Stimulated activated CD4-positive, alpha-beta T cell treated with anti-CD3 and anti-CD28 coated beads, Interleukin-2, amount 100 ng/mL, for 48 hours (primary cell): Measurements from ENCODE around the gene DHCR24.
"Not testable (repeated sequence)": the region's sequence is repeated elsewhere in the genome, so short reads cannot be mapped to it uniquely, and the experiment has no call there.

Experiments used
- DNase-seq, 2 donors: peaks; one replicate each; pipeline ENCODE4 v3.0.0-alpha.2; 2020

Gene DHCR24

DNA sequence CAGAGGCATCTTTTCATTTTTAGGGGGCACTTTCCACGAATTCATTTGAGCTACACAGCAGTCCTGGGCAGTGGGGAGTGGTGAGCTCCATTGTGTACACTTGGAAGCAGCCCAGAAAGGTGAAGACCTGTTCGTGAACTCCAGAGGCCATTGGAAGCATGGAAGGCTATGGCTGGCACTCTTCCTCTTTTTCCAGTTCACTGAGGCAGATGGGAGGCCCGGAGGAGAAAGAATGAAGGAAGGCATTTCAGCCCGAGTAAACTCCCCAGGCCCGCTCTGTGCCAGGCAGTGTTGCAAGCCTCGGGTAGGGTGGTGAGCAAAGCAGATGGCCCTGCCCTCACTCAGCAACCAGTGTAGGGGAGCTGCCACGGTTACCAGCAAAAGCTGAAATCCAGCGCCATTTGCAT is 673 bp upstream of the DHCR24 start:
- DNase-seq: no peak

DNA sequence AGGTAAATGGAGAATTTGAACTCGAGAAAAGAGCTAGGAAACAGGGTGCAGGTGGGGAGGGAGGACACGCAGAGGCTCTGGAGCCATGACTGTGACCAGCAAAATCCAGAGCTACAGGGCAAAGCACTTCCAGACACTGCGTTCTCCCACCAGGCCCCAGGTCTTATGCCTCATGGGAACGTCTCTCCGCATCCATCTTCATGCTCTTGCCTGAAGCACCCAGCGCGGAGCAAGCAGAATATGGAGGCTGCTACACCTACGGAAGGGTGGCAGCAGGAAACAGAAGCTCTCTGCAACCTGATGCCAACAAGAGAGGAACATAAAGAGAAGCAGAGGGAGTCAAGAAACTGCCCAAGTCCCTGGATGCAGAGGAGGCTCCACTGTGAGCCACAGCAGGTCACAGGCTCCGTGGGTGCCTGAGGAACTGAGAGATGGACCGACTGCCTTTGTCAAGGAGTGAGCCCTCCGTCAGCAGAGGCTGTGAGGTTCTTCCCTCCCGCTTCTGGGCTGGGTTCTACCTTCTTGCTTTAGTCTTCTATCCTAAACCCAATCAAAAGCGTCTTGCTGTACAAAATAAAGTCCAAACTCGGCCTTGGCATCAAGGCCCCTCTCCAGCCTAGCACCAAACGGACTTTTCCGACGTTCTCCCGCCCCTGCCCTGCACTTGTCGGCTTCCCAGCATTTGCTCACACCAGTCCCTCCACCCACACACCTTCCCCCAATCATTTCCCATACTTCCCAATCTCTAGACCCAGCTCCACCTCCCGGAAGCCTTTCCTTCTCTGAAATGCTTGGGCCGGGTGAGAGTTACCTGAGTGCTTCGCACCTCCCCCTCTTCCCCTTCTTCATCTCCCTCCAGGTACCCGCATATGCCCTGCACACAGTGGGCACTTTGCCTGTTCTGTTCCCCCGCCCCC is 930 bp downstream of the DHCR24 start:
- DNase-seq: no peak

DNA sequence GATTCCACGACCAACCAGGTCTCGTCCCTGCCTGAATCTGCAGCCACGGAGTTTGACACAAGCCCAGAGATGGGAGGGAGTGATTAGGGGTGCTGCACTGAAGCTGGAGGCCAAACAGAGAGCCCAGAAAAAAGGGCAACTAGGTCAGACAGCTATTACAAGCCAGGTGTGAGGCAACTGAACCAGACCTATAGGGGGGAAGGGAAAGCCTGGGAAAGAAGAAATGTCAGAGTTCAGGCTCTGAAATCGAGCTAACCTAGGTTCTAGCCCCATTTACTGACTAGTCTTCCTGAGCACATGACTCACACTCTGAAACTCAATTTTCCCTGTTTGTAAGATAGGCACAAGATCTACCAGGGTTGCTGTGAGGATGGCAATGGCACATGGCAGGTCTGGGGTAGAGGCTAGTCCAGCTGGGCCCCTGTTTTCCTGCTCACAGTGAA is 1.7 kb downstream of the DHCR24 start:
- DNase-seq: no peak

DNA sequence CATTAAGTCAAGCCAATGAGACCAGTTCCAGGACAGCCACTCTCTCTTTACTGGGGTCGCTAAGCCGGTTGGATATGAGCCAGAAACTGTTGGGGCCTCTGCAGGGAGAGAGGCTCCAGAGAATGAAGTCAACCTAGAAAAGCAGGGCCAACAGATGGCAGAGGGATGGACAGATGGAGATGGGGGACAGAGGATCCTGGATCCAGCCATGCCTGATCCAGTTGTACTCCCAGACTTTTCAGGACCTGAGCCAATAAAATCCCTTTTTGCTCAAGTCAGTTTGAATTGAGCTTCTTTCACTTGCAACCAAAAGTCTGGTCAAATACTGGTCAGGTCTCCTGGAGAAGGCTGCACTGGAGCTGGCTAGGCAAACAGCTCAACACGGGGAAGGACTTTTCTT is 2.2 kb downstream of the DHCR24 start:
- DNase-seq: no peak

DNA sequence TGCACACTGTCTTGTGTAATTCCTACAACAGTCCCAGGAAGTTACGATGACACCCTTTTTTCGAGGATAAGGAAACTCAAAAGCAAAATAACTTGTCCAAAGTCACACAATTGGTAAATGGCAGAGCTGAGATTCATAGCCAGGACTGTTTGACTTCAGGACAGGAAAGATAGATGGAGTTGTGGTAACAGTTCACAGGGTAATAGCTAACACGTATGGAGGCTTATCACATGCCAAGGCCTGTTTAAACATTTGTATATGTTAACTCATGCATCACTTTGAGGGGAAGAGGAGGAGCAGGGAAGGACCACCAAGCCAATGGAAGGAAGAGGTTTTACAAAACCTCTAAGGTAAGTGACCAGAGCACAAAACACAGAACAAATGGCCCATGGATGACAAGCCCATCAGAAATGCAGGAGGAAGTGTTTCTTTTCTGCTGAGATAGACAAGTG is 2.8 kb downstream of the DHCR24 start:
- no peak for DNase-seq

DNA sequence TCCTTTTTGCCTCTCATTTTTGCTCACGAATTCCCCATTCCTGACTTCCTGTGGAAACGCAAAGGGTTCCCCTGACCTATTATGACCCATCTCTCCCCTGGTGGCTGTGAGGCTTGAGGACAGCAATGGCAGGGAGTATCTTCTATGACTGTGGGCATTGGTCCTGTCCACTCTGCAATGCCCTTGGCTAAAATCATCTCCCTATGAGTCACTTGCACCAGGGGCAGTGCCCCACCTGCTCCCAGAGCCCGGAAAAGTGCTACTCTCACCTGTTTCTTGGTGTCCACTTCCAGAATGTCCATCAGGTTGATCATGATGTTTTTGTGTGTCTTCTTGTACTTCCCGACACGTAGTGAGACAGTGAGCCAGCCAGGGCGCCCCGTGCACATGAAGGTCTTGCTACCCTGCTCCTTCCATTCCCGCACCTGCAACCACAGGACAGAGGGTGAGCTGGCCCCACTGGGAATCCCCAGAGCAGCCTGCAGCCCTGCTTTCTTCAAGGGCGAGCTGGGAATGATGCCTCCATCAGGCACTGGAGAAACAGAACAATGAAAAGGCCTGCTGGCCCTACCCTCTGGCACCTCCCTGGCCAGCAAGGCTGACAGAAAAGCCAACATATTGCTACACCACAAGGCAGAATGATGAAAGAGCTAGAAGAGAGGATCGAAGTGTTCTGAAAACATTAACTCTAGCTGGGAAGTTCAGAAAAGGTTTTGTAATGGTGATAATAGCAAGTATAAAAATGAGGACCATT is 3.5 kb downstream of the DHCR24 start:
- no peak for DNase-seq

DNA sequence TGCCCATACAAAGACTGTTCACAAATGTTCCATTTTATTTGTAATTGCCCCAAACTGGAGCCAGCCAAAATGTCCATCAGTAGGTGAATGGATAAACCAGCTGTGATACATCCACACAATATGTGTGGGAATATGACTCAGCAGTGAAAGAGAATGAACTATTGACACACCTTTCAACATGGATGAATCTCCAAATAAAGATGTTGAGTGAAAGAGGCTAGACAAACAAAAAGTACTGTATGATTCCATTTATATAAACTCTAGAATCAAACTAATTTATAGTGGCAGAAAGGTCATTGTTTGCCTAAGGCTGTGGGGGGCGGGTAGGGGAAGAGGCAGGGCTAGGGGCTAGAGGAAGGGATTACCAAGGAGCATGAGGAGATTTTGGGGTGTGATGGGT is 4.5 kb downstream of the DHCR24 start:
- no peak for DNase-seq

DNA sequence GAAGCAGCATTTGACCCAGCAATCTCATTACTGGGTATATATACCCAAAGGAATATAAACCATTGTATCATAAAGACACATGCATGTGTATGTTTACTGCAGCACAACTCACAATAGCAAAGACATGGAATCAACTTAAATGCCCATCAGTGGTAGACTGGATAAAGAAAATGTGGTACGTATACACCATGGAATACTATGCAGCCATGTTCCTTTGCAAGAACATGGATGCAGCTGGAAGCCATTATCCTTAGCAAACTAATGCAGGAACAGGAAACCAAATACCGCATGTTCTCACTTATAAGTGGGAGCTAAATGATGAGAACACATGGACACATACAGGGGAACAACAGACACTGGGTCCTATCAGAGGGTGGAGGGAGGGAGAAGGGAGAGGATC is 5.4 kb downstream of the DHCR24 start:
- DNase-seq: not testable (repeated sequence)

DNA sequence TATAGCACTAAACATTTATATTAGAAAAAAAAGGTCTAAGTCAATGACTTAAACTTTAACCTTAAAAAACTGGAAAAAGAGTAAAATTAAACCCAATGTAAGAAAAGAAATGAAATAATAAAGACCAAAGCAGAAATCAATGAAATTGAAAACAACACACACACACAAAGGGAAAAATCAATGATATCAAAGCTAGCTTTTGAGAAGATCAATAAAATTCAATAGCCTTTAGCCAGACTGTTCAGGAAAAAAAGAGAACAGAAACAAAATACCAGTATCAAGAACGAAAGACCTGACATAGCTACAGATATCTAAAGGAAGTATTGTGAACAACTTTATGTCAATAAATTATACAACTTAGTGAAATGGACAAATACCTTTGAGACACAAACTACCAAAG is 7.1 kb downstream of the DHCR24 start:
- no peak for DNase-seq

DNA sequence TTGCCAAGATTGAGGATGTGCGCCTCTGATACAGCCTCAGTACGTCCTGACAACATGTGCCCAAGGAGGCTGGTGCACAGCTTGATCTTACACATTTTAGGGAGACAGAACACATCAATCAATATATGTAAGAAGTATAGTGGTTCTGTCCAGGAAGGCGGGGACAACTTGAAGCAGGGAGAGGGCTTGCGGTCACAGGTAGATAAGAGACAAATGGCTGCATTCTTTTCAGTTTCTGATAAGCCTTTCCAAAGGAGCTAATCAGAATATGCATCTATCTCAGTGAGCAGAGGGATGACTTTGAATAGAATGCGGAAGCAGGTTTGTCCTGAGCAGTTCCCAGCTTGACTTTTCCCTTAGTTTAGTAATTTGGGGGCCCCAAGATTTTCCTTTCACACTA is 10.2 kb downstream of the DHCR24 start:
- no peak for DNase-seq

DNA sequence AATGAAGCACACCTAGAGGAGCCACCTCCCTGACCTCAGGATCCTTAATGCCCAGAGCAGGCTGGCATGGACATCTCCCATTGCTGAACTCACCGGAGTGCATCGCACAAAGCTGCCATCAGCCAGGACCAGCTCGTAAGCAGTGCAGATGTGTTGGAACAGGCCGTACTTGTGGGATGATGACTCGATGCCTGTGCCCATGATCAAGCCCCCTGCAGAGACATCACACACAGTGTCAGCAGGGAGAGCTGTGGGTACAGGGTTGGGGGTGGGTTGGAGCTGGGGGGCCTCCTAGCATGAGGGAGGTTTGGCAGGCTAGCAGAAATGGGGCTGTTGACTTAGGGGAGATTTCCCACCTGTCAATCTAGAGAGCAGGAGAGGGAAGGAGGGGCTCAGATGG is 12.0 kb downstream of the DHCR24 start:
- no peak for DNase-seq

DNA sequence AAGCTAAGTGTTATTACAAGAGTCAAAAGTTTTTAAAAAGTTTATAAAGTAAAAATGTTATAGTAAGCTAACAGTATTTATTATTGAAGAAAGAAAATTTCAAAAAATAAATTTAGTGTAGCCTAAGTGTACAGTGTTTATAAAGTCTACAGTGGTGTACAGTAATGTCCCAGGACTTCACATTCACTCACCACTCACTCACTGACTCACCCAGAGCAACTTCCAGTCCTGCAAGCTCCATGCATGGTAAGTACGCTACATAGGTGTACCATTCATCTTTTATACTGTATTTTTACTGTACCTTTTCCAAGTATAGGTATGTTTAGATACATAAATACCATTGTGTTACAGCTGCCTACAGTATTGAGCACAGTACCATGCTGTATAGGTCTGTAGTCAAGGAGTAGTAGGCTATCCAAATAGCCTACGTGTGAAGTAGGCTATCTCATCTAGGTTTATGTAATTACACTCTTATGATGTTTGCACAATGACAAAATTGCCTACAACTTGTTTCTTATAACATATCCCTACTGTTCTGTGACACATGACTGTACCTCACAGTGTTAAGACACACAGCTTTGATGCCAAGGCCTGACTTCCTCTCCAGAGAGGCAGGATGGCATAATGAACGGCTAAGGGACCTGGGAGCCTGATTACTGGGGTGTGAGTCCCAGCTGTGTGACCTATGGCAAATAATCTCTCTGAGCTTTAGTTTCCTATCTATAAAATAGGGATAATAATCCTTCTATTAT is 12.7 kb downstream of the DHCR24 start:
- no peak for DNase-seq

DNA sequence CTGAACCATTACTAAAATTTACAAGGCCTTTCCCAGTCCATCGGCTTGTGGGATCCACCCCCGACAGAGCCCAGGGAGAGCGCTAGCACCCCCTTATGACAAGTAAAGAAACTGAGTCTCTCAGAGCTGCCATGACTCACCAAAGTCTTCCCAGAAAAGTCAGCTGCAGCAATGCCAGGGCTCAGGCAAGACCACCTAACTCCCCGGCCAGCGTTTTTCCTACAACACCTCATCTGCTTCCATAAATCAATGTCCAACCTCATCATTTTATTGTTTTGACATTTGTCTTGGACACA is 15.0 kb downstream of the DHCR24 start:
- DNase-seq: no peak

DNA sequence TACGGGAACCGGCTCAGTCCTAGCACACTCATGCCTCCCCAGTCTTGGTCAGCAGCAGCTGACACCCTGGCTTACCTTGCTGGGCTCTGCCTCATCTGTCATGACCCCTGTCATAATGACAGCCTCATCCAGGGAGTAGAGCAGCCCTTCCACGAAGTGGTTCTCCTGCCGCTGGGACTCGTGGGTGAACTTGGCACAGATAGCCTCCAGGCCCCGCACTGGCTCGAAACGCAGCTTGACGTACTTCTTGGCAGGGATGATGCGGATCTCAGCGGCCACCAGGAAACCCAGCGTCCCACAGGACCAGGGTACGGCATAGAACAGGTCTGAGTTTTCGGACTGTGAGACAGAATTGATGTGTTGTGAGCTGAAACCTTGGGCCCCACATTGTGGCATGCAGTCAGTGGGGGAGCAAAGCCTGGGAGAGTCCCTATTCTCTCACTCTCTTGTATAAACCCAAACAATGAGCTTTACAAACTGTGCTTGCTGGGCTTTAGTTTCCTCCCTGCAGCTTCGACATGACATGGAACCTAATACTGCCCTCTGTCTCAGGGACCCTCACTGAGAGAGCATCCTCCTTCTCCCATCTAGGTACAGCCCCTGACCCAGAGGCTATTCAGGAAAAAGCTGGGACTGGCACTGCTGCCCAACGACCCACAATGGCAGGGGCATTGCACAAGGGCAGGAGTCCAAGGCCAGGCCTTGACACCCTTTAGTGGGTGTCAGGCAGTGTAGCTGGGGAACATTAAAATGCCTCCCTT is 15.5 kb downstream of the DHCR24 start:
- no peak for DNase-seq

DNA sequence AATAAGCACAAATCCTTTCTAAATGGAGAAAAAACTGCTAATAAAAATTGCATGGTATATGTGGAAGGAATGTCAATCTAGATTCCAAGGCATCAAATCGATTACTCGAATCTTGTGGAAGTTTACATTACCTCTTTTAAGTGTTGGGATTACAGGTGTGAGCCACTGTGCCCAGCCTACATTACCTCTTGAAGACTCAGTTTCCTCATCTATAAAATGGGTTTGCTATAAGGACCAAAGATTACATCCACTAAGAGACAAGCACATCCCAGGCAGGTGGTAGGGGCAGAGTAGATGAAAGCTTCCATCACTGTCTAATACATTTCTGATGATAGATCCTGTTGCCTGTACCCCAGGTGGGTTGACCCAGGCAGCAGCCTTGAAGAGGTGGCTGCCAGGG is 16.1 kb downstream of the DHCR24 start:
- no peak for DNase-seq

DNA sequence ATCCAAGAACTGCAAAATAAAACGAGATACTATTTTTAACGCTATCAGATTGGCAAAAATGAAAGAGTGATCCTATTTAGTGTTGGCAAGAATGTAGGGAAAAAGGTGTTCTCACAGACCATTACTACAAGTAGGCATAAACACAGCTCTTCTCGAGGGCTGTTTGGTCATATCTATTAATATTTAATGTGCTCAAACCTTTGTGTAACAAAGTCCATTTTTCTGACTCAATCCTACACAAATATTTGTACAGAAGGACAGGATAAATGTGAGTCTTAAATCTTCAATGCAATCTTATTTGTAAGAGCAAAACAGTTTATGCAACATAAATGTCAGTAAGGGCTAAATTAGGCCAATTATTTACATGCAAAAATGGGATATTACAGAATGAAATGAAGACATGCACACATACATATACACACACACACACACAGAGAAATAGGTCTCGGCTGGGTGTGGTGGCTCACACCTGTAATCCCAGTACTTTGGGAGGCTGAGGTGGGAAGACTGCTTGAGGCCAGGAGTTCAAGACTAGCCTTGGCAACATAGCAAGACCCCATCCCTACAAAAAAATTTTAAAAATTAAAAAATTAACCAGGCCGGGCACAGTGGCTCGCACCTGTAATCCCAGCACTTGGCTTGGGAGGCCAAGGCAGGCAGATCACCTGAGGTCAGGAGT is 17.7 kb downstream of the DHCR24 start:
- DNase-seq: no peak

DNA sequence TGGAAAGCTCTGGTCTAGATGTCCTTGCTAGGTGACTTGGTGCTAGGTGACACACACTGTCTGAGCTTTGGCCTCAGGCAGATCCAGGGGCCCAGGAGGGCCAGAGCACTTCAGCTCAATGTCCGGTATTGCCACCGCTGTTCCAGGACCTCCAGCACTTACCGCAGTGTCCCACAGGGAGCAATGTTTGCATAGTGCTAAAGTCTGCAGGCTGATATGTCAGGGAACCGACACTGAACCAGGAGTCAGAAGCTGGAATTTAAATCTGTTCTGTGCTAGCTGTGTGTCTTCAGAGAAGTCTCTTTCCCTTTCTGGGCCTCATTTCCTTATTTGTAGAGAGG is 19.3 kb downstream of the DHCR24 start:
- DNase-seq: no peak

DNA sequence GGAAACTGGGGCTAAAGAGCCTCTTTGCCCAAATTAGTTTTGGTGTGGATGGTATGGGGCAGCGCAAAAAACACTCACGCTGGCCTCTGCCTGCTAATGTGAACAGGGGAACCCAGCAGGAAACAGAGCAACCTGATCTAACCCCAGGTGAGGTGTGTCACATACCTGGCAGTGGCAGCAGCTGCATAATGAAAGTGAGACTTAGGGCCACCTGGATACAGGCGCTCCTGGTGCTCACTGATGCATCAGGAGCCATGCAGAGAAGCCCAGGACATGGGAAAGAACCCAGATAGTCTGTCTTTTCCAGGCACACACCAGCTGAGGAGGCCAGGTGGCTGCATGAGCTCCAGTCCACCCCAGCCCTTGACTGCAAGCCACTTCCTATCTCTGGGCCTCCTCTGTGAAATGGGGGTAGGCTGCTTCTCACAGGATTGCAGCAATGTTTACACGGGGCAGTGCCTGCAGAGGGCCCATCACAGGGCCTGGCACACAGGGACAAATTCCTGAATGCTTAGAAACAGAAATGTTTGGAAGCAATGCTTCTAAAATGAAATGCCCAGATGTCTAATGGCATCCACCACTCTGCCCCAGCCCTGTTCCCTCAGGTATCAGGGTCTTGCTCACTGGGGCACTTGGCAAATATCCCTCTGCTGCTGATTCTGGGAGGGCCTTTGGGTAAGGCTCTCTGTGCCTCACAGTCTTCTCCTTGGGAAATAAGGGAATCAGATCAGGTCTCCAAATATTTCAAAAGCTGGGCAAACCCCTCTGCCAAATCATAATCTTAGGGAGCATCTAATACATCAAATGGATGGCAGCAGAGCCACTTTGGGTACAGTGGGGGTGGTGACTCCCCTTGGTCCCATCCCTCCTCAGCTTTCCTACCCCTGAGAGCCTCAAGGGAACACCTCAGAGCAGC is 19.9 kb downstream of the DHCR24 start:
- no peak for DNase-seq

DNA sequence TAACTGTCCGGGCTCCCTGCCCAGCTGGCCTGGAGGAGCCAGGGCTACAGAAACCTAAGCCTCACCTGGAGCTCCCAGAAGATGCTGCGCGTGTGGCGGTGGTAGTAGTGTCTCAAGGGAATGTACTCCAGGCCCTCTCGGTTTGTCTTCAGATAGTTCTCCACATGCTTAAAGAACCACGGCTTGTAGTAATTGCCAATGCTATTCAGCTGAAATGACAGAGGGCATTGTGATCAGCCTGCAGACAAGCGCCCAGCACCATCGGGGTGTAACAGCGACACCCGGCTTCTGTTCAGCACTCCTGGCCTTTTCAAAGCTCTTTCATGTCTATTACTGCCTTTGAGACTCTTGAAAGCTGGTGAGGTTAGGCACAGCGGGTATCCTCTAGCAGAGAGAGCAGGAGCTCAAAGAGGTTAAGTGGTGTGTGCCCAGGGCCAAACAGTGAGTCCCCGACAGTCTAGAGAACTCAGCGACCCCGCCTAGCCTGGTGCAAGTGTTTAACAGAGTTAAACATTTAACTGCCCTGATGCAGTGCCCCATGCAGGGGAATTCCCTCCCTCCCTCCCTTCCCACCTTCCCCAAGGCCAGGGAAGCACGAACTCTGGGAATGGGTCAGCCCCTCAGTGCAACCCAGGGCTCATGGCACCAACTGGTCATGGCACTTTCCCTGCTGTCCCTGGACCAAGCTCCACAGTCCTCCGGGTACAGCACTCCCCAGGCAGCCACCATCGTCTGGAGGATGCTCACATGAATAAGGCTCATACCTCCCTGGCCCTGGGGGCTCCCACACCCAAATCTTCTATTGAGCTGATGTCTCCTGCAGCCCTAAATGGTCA is 21.5 kb downstream of the DHCR24 start:
- DNase-seq: no peak
